Measurements from ENCODE around the gene SERPINA5. TPM values are rescaled to one million over a fixed set of nuclear protein-coding genes. Genes with fewer than 3 reads are reported as not detected.

SERPINA5 gene
- total RNA-seq, 4 donors from 2014 or later: 2.1 to 5.1 (median 3.7) TPM

DNA sequence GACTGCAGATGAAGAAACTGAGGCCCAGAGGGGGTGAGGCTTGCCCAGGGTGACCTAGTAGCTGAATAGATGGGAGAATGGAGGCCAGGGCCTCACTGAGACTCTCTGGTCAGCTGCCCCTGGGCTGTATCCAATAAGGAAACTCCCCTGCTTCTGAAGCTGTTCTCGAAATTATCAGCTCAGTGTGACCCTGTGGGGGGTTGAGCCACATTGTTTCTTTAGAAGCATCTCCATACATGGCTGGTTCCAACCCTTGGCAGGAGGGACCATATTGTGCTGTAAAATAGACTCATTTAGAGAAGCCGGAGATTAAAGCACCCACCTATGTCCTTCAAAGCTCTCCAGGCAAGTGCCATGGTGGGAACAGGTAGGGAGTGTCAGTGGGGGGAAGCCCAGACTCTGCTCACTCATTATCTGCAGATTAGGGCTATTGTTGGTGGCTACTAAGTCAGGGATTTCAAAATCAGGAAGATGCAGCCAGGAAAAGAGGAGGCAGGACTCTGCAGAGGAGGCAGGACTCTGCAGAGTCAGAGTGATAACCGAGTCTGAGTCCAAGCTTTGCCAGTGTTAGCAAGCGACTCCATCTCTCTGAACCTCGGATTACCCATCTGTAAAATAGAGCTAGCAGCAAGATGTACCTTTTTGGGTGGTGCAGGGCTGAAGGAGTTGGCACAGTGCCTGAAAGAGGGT is 3.5 kb downstream of the SERPINA5 start:
- intact Hi-C loops (cut with DNase I): no loop called here
- TF ChIP-seq POLR2A (IDR thresholded peaks at IDR 0.05; ENCODE audit: low read depth) (no peak), POLR2AphosphoS5 (IDR thresholded peaks at IDR 0.05) (no peak), EP300 (IDR thresholded peaks at IDR 0.05) (no peak)
- TF ChIP-seq, protein P1, sequence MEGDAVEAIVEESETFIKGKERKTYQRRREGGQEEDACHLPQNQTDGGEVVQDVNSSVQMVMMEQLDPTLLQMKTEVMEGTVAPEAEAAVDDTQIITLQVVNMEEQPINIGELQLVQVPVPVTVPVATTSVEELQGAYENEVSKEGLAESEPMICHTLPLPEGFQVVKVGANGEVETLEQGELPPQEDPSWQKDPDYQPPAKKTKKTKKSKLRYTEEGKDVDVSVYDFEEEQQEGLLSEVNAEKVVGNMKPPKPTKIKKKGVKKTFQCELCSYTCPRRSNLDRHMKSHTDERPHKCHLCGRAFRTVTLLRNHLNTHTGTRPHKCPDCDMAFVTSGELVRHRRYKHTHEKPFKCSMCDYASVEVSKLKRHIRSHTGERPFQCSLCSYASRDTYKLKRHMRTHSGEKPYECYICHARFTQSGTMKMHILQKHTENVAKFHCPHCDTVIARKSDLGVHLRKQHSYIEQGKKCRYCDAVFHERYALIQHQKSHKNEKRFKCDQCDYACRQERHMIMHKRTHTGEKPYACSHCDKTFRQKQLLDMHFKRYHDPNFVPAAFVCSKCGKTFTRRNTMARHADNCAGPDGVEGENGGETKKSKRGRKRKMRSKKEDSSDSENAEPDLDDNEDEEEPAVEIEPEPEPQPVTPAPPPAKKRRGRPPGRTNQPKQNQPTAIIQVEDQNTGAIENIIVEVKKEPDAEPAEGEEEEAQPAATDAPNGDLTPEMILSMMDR (IDR thresholded peaks at IDR 0.05): no peak
- Histone ChIP-seq H3K4me3 (no peak overlapping the region), H3K4me1 (peaks cover 6 to 21% (median 11%) of the 10 kb centered on the region in 4 donors), H3K27ac (replicated peaks in 1 of 4) (no peak overlapping the region), H3K9me3 (no peaks in the 10 kb centered on the region), H3K36me3 (no peaks in the 10 kb centered on the region), H3K27me3 (no peaks in the 10 kb centered on the region)
- no peak for DNase-seq (ENCODE audit: extremely low spot score)
- WGBS: 81% methylated on average over 4 of the region's 5 CpGs

DNA sequence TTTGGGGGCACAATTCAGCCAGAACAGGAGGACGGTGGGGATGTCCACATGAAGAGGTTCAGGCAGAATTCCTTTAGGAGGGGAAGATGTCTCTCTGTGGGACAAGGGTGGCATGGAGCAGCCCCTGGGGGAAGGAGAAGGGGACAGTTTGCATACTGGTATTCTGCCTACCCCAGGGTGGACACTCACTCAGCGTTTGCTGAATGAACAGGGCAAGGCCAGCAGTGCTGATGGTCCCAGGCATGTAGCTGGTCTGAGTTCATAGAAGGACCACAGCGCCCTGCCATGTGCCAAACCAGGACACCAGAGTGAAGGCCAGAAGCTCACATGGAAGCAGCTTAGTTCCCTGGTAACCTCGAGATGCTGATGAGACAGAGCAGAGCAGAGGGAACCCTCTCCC is 5.4 kb downstream of the SERPINA5 start:
- no peaks in the 10 kb centered on the region for H3K27me3 ChIP-seq
- H3K9me3 ChIP-seq: no peaks in the 10 kb centered on the region
- TF ChIP-seq POLR2AphosphoS5 (IDR thresholded peaks at IDR 0.05): no peak
- TF ChIP-seq, protein P1 (IDR thresholded peaks at IDR 0.05): no peak
- TF ChIP-seq EP300 (IDR thresholded peaks at IDR 0.05): no peak
- TF ChIP-seq POLR2A (IDR thresholded peaks at IDR 0.05; ENCODE audit: low read depth): no peak
- H3K4me3 ChIP-seq: no peak overlapping the region
- 90% methylated on average over 4 of the region's 4 CpGs for WGBS
- no peaks in the 10 kb centered on the region for H3K36me3 ChIP-seq
- H3K4me1 ChIP-seq: peaks cover 0 to 12% (median 2%) of the 10 kb centered on the region in 4 donors
- no peak overlapping the region for H3K27ac ChIP-seq (replicated peaks in 1 of 4)
- intact Hi-C loops (cut with DNase I): no loop called here
- no peak for DNase-seq (ENCODE audit: extremely low spot score)

DNA sequence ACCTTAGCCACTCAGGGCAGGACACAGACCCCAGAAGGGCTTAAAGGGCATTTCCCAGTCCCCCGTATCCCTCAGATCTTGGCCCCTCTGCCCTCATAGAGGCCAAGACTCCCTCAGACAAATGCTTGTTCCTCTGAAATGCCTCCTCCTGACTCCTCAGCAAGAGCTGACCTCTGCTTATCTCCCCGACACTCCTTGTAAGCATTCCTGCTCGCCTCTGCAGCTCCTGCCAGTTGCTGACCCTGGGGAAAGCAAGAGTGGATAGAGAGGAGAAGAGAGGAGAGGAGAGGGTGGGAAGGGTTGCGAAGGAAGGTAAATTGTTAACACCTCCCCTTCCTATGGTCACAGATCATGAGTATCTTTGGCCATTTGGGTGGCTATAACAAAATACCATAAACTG is 7.1 kb downstream of the SERPINA5 start:
- TF ChIP-seq POLR2A (IDR thresholded peaks at IDR 0.05; ENCODE audit: low read depth) (no peak), POLR2AphosphoS5 (IDR thresholded peaks at IDR 0.05) (no peak), EP300 (IDR thresholded peaks at IDR 0.05) (no peak)
- TF ChIP-seq, protein P1 (IDR thresholded peaks at IDR 0.05): no peak
- Histone ChIP-seq H3K4me3 (no peak overlapping the region), H3K27ac (replicated peaks in 1 of 4) (no peak overlapping the region), H3K9me3 (no peaks in the 10 kb centered on the region), H3K4me1 (no peaks in the 10 kb centered on the region), H3K27me3 (no peaks in the 10 kb centered on the region), H3K36me3 (no peaks in the 10 kb centered on the region)
- DNase-seq (ENCODE audit: extremely low spot score): no peak
- intact Hi-C loops (cut with DNase I): no loop called here
- 68% methylated on average over 4 of the region's 4 CpGs for WGBS

DNA sequence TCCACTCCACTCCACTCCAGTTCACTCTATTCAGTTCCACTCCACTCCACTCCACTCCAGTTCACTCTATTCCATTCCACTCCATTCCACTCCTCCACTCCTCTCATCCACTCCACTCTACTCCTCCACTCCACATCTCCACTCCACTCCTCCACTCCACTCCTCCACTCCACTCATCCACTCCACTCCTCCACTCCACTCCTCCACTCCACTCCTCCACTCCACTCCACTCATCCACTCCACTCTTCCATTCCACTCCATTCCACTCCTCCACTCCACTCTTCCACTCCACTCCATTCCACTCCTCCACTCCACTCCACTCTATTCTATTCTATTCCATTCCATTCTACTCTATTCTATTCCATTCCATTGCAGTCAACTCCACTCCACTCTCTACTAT is 9.8 kb downstream of the SERPINA5 start:
- intact Hi-C loops (cut with DNase I): no loop called here
- TF ChIP-seq, protein P1 (IDR thresholded peaks at IDR 0.05): no peak
- TF ChIP-seq POLR2A (IDR thresholded peaks at IDR 0.05; ENCODE audit: low read depth) (no peak), POLR2AphosphoS5 (IDR thresholded peaks at IDR 0.05) (no peak), EP300 (IDR thresholded peaks at IDR 0.05) (no peak)

DNA sequence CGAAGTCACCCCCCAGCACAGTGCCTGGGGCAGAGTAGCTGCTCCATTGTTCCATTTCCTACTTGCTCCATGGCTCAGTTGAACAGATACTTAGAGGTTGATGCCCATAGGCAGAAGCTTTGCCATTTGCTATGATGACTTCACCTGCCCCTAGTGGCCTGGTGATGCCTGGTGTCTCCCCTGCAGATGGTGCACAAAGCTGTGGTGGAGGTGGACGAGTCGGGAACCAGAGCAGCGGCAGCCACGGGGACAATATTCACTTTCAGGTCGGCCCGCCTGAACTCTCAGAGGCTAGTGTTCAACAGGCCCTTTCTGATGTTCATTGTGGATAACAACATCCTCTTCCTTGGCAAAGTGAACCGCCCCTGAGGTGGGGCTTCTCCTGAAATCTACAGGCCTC is 10.6 kb downstream of the SERPINA5 start:
- H3K4me1 ChIP-seq: peaks cover 0 to 8% (median 0%) of the 10 kb centered on the region in 4 donors
- H3K4me3 ChIP-seq: no peak overlapping the region
- H3K27ac ChIP-seq (replicated peaks in 1 of 4): no peak overlapping the region
- WGBS: 93% methylated on average over 7 of the region's 8 CpGs
- TF ChIP-seq POLR2AphosphoS5 (IDR thresholded peaks at IDR 0.05): no peak
- no peak for TF ChIP-seq POLR2A (IDR thresholded peaks at IDR 0.05; ENCODE audit: low read depth)
- no peak for TF ChIP-seq EP300 (IDR thresholded peaks at IDR 0.05)
- TF ChIP-seq, protein P1 (IDR thresholded peaks at IDR 0.05): no peak
- peaks cover 0 to 4% (median 0%) of the 10 kb centered on the region in 4 donors for H3K27me3 ChIP-seq
- no peaks in the 10 kb centered on the region for H3K36me3 ChIP-seq
- intact Hi-C loops (cut with DNase I): no loop called here
- H3K9me3 ChIP-seq: no peaks in the 10 kb centered on the region
- DNase-seq (ENCODE audit: extremely low spot score): no peak

More for the DNA sequence above, 9.8 kb downstream of the SERPINA5 start:
- H3K27ac ChIP-seq (replicated peaks in 1 of 4): no peak overlapping the region
- no peaks in the 10 kb centered on the region for H3K9me3 ChIP-seq
- no peak overlapping the region for H3K4me3 ChIP-seq
- H3K4me1 ChIP-seq: peaks cover 0 to 4% (median 0%) of the 10 kb centered on the region in 4 donors
- no peaks in the 10 kb centered on the region for H3K36me3 ChIP-seq
- no peak for DNase-seq (ENCODE audit: extremely low spot score)
- peaks cover 0 to 4% (median 0%) of the 10 kb centered on the region in 4 donors for H3K27me3 ChIP-seq
